Heart right ventricle (tissue), 16 donors: ENCODE results near the gene MAP3K5. TPM values are rescaled to one million over a fixed set of nuclear protein-coding genes. Genes with fewer than 3 reads are reported as not detected.
"Not testable (repeated sequence)": the region's sequence is repeated elsewhere in the genome, so short reads cannot be mapped to it uniquely, and the experiment has no call there.

Source experiments
- ATAC-seq, 8 donors: fragments of 200-7000 bp; cut with Tn5 transposase; one replicate each; pipeline ENCODE4 v1.9.1; 2020; ENCODE audit warnings: mild to moderate bottlenecking in 8 of 8, moderate library complexity in 8 of 8, moderate number of reproducible peaks in 1 of 8
- DNase-seq, 2 donors: peaks; one replicate each; pipeline ENCODE4 v3.0.0-alpha.2; 2020
- H3K27ac ChIP-seq, 10 donors: fragments of 200-600 bp; sonication (generic) in 2 of 10; one replicate each; pipeline versions ENCODE4 v1.5.0 to v1.8.0; 2020 to 2022; ENCODE audit warnings: mild to moderate bottlenecking in 3 of 10
- H3K27me3 ChIP-seq, 7 donors: fragments of 200-600 bp; one replicate each; pipeline ENCODE4 v1.8.0; 2021 to 2022; ENCODE audit warnings: mild to moderate bottlenecking in 2 of 7
- H3K36me3 ChIP-seq, 9 donors: fragments of 200-600 bp; sonication (generic) in 1 of 9; one replicate each; pipeline versions ENCODE4 v1.5.0 to v1.8.0; 2020 to 2022; ENCODE audit warnings: mild to moderate bottlenecking in 2 of 9
- H3K4me1 ChIP-seq, 9 donors: fragments of 200-600 bp; sonication (generic) in 1 of 9; one replicate each; pipeline versions ENCODE4 v1.5.0 to v1.8.0; 2020 to 2022; ENCODE audit warnings: mild to moderate bottlenecking in 4 of 9
- H3K4me3 ChIP-seq, 10 donors: fragments of 200-600 bp; sonication (generic) in 2 of 10; one replicate each; pipeline versions ENCODE4 v1.5.0 to v1.8.0; 2020 to 2022; ENCODE audit warnings: mild to moderate bottlenecking in 7 of 10, moderate library complexity in 2 of 10
- H3K9me3 ChIP-seq, 11 donors: fragments of 200-600 bp in 10 of 11; sonication (generic) in 2 of 11; one replicate each; pipeline versions ENCODE4 v1.5.0 to v1.8.0; 2013 to 2022; ENCODE audit warnings: mild to moderate bottlenecking in 2 of 11, control low read depth in 1 of 11, moderate library complexity in 1 of 11
- CTCF ChIP-seq, 9 donors: fragments of 200-600 bp; sonication (generic) in 2 of 9; IDR thresholded peaks; one replicate each; pipeline versions ENCODE4 v1.5.0 to v1.8.0; 2021 to 2022; ENCODE audit warnings: antibody characterized with exemption in 9 of 9, mild to moderate bottlenecking in 5 of 9, moderate library complexity in 1 of 9
- WGBS, 2 donors: extraction: QIAGEN DNeasy Blood & Tissue Kit; methylation state at CpG; one replicate each; pipeline ENCODE4 v1.1.7; 2013; ENCODE audit warnings: inconsistent platforms in 1 of 2; 5-methylcytosine and 5-hydroxymethylcytosine counted together
- intact Hi-C, 10 donors: fragments of 100-400 bp; cut with DNase I; formaldehyde crosslinking; loops; one replicate each; pipeline versions ENCODE4 v1.11.1 to v1.14.2; 2022
- polyA plus RNA-seq, 2 donors: library from polyadenylated mRNA; stranded (reverse); fragments of 200-250 nt; gene quantifications; one replicate each; pipeline ENCODE4 v1.2.3, GENCODE V29; 2013
- total RNA-seq, 10 donors: library from RNA; stranded (reverse); fragmentation: NEBNext Ultra II Directional in 3 of 10; extraction: Animal tissue kit (Norgen Biotek cat#: 25700) in 3 of 10; gene quantifications; one replicate each; pipeline versions ENCODE4 v1.2.1 to v1.2.4, GENCODE V29; 2021 to 2023
- donor health status: Arrhythmogenic right ventricular cardiomyopathy.
- donor health status: ischemic (EF 13 %, LVEDD 7.1; RV severe dilation, severe dysfunction).
- donor health status: healthy with polysubstance abuse.
- donor health status: DM: no; HTN: yes; CAD: no.
- donor health status: DM: no; HTN: no; CAD: no.
- donor health status: ischemic (EF 25% LVEDD 6.9; RV normal size, moderate dysfunction).
- donor health status: ischemic (EF 25% LVEDD 5.7; RV mildly dilated, moderate dysfunction).
- donor health status: healthy.
- donor health status: DM: yes; HTN: yes; CAD: no.
- donor health status: Ischemic cardiomyopathy.
- donor health status: ischemic (EF 35%, LVEDD 5.7; RV mildly dilated, moderate dysfunction).
- donor health status: nonischemic (EF 11% LVEDD 7.7; RV severe dilation, severe dysfunction).
- donor health status: DM: yes; HTN: yes; CAD: no.
- donor health status: PGD.
- donor health status: ischemic (EF 29% LVEDD 5.4; RV normal size, mild dysfunction).
- donor health status: nonischemic (EF 23%, LVEDD 6.1; RV moderate dilation, normal function).

MAP3K5 gene
- total and polyA plus RNA-seq, 12 donors: 5.1 to 35.7 (median 27.8) TPM

DNA sequence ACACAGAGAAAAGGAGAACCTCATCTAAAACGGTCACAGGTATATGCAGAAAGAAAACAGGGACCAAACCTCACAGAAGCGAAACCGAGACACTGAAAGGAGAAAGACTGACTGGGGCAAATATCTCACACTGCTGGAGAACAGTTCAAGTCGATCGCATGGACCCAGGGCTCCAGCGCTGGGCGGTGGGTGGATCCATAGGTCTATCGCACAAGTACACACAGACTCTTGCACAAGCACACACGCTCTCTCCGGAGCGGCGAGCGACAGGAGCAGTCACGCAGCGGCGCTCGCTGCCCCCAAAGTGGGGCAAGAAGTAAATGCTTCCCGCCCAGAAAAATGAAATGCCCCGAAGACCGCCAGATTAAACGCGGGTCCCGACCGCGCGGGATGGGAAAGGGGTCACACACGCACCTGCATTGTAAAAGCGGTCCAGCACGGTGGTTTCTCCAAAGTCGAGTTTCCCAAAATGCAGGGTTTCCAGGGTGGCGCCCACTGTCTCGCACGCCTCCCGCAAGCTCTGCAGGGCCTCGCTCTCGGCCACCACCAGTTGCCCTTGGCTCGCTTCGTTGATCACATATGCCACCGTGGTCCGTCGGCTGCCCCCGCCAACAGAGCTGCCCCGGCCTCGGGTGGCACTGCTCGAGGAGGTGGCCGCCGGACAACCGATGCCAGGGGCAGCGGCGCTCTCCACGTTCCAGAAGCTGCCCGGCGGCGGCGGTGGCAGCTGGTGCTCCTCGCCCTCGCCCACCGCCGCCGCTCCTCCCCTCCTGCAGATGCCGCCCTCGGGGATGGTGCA lies 782 bp downstream of the MAP3K5 start:
- 1% methylated on average over 53 to 62 of the region's 62 CpGs for WGBS, 2 donors
- Histone ChIP-seq H3K27me3 (no peaks in the 10 kb centered on the region), H3K36me3 (no peaks in the 10 kb centered on the region), H3K4me3 (peak overlapping the region; percentile 62 to 99 (median 80)), H3K9me3 (no peaks in the 10 kb centered on the region), H3K4me1 (peaks cover 5 to 56% (median 26%) of the 10 kb centered on the region in 9 donors), H3K27ac (peak overlapping the region; percentile 82 to 97 (median 92))
- TF ChIP-seq CTCF (IDR thresholded peaks at IDR 0.05): peak in 1 of 9 donors; percentile 21
- intact Hi-C loops: loop anchor here in 9 of 10 donors (1.0 to 10.0 kb wide), 8 partner anchors 54 to 209 kb away; no protein-coding TSS in a partner anchor
- DNase-seq: peak; percentile 34 to 57
- peak; percentile 19 to 56 (median 44) for ATAC-seq

- intact Hi-C loops: loop anchor here in 6 of 10 donors (5.0 to 10.0 kb wide), 5 partner anchors 53 to 208 kb away; no protein-coding TSS in a partner anchor
- TF ChIP-seq CTCF (IDR thresholded peaks at IDR 0.05): no peak
- Histone ChIP-seq H3K27me3 (no peaks in the 10 kb centered on the region), H3K4me3 (peak overlapping the region; percentile 62 to 99 (median 80)), H3K9me3 (no peaks in the 10 kb centered on the region), H3K4me1 (peaks cover 5 to 64% (median 30%) of the 10 kb centered on the region in 9 donors), H3K27ac (peak overlapping the region in 8 of 10 donors; percentile 21 to 97 (median 94)), H3K36me3 (no peaks in the 10 kb centered on the region)
- 20 to 22% methylated on average over 7 of the region's 7 CpGs for WGBS, 2 donors
- DNase-seq: no peak
- peak in 2 of 8 donors; percentile 0 to 1 for ATAC-seq
Observed at GRCh38 chr6:136790411-136791295, 1.6 kb downstream of the MAP3K5 start.

DNA sequence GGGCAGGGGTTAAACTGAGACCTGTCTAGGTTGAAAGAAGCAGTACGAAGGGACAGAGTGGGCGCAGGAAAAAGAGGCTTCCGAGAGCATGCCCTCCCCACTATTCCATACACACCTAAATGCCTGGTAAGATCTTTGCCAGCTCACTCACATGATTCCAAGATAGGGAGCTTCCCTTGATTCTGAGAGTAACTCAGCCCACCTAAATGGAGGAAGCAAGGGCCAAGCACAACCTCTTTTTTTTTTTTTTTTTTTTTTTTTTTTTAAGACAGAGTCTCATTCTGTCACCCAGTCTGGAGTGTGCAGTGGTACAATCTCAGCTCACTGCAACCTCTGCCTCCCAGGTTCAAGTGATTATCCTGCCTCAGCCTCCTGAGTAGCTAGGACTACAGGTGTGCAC lies 2.8 kb downstream of the MAP3K5 start:
- not testable (repeated sequence) for H3K9me3 ChIP-seq, ATAC-seq, H3K27me3 ChIP-seq, DNase-seq, H3K36me3 ChIP-seq
- Histone ChIP-seq H3K4me1 (peaks cover 5 to 76% (median 41%) of the 10 kb centered on the region in 9 donors), H3K27ac (peak overlapping the region in 2 of 10 donors; percentile 25 to 97), H3K4me3 (peak overlapping the region in 7 of 10 donors; percentile 72 to 99 (median 82))
- WGBS, 2 donors: 67 to 74% methylated on average over 3 of the region's 3 CpGs
- intact Hi-C loops: loop anchor here in 2 of 10 donors (5.0 to 10.0 kb wide), 2 partner anchors 72 to 75 kb away; no protein-coding TSS in a partner anchor

DNA sequence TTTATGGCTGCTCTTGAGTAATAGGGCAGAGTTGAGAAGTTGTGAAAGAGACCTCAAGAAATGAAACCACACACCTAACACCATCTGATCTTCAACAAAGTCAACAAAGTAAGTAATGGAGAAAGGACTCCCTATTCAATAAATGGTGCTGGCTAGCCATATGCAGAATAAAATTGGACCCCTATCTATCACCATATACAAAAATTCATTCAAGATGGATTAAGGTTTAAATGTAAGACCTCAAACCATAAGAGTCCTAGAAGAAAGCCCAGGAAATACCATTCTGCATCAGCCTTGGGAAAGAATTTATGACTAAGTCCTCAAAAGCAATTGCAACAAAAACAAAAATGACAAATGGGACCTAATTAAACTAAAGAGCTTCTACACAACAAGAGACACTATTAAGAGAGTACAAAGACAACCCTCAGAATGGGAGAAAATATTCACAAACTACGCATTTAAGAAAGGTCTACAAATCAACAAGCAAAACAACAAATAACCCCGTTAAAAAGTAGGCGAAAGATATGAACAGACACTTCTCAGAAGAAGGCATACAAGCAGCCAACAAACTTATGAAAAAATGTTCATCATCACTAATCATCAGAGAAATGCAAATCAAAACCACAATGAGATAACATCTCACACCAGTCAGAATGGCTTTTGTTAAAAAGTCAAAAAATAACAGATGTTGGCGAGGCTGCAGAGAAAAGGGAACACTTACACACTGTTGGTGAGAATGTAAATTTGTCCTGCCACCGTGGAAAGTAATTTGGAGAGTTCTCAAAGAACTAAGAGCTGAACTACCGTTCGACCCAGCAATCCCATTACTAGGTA lies 4.0 kb downstream of the MAP3K5 start:
- Histone ChIP-seq H3K27me3 (no peaks in the 10 kb centered on the region), H3K4me3 (peak overlapping the region in 1 of 10 donors; percentile 0), H3K27ac (peak overlapping the region in 2 of 10 donors; percentile 48 to 97), H3K36me3 (no peaks in the 10 kb centered on the region), H3K4me1 (peaks cover 5 to 84% (median 51%) of the 10 kb centered on the region in 9 donors), H3K9me3 (no peaks in the 10 kb centered on the region)
- DNase-seq: no peak
- no peak for TF ChIP-seq CTCF (IDR thresholded peaks at IDR 0.05)
- WGBS, 2 donors: 65 to 78% methylated on average over 7 of the region's 7 CpGs
- ATAC-seq: no peak
- intact Hi-C loops: loop anchor here in 3 of 10 donors (1.0 to 10.0 kb wide), 3 partner anchors 15 to 73 kb away; no protein-coding TSS in a partner anchor
